ENCODE results near the gene CRISPLD2.
"Not testable (repeated sequence)": the region's sequence is repeated elsewhere in the genome, so short reads cannot be mapped to it uniquely, and the experiment has no call there.

The CRISPLD2 gene

GRCh38 chr16:84839956-84840355 lies 20.2 kb downstream of the CRISPLD2 start:
- no peak for DNase-seq (ENCODE audit: low read depth)

DNA sequence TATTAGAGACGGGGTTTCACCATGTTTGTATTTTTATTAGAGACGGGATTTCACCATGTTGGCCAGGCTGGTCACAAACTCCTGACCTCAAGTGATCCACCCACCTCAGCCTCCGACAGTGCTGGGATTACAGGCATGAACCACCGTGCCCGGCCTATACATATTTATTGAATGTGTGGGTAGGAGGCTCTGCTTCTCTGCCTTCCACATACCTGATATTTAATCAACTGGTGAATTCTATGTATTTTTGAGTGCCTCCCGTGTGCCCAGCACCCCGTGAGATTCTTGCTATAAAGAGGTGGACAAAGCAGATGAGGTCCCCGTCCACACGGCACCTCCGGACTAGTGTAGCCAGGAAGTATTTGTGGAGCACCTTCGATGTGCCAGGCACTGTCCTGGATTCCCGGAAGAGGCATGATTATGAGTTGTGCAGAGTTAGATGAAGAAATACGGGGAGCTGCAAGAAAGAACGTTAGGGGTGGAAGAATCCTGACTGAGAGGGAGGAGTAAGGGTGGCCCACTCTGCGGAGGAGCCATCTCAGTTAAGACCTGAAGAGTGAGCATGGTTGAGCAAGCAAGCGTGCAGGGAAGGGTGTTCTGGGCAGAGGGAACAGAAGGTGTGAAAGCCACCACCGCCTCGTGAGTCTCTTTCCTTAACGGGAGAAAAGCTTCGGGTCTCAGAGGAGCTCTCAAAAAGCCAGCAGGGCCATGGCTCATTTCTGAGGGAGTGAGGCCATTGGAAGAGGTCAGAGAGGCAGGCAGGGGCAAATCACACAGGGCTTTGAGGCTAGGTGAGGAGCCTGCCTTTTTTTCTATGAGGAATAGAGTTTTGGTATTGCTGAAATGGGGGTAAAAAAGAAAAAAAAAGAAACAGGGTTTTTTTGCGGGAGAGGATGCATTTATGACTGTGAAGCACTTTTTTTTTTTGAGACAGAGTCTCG lies 21.2 kb downstream of the CRISPLD2 start:
- DNase-seq (ENCODE audit: low read depth): no peak

- DNase-seq (ENCODE audit: low read depth): no peak
These were observed 22.1 kb downstream of the CRISPLD2 start for GRCh38 chr16:84841787-84842300.

GRCh38 chr16:84842516-84843148 lies 22.8 kb downstream of the CRISPLD2 start:
- DNase-seq (ENCODE audit: low read depth): no peak

GRCh38 chr16:84843149-84844048 lies 23.6 kb downstream of the CRISPLD2 start:
- no peak for DNase-seq (ENCODE audit: low read depth)

DNA sequence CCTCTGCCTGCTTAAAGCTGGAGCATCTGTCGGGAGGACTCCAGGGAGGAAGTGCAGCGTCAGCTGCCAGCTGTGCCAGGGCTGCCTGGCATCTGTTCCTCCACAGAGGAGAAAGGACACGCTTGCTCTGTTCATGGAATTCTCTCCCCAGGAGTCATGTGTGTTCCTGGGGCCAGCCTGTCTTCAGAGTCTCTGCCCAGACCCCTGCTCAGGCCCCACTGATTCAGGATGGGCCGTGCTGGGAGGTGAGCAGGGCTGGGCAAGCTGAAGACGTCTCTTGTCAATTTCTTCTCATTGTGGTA lies 24.2 kb downstream of the CRISPLD2 start:
- DNase-seq (ENCODE audit: low read depth): no peak

GRCh38 chr16:84844559-84845495 lies 25.0 kb downstream of the CRISPLD2 start:
- DNase-seq (ENCODE audit: low read depth): no peak

GRCh38 chr16:84845496-84846002 lies 25.8 kb downstream of the CRISPLD2 start:
- DNase-seq (ENCODE audit: low read depth): no peak

DNA sequence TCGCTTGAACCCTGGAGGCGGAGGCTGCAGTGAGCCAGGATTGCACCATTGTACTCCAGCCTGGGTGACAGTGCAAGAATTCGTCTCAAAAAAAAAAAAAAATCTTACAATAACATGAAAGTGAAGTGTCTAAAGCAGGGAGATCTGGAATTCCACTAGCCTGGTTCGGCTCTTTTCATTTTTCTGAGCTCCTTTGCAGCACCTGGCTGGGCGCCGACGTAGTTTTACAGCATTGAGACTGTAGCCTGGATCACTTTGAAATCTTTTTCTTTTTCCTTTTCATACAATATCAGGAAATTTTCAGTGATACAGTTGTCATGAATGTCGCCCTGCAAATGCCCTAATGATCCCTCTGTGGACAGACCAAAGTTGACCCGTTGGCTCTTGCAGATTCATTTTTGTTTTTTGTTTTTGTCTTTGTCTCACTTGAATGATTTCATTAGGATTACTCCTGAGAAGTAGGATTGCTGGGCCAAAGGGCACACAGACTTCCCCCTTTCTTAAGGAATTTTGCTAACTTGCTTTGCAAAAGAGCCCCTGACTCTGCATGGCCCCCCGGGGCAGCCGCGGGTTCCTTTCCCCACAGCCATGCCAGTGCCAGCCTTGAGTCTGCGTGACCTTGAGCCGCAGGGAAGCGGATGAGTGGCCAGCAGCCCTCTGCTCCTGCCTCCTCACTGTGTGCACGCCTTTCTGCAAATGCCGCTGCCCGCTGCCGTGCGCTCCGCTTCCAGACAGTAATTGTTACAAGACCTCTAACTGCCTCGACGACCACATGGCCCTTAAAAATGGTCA lies 28.0 kb downstream of the CRISPLD2 start:
- DNase-seq (ENCODE audit: low read depth): no peak

- DNase-seq (ENCODE audit: low read depth): no peak
These were observed 29.3 kb downstream of the CRISPLD2 start for GRCh38 chr16:84848986-84849634.

GRCh38 chr16:84849751-84850150 lies 30.0 kb downstream of the CRISPLD2 start:
- no peak for DNase-seq (ENCODE audit: low read depth)

DNA sequence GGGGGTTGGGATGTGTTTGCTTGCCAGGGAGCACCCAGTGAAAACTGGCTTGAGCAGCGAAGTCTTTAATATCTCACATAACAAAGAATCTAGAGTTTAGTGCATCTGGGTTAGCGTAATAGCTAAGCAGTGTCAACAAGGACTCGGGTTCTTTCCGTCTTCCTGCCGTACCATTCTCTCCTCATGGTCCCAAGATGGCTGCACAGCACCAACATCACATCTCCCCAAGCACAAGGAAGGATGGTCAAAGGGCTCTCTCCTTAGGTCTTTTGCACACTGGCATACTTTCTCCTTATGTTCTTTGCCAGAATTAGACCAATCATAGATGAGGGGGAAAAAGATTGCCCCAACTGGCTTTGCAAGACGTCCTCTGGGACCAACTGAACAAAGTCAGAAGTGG lies 30.9 kb downstream of the CRISPLD2 start:
- DNase-seq (ENCODE audit: low read depth): no peak

DNA sequence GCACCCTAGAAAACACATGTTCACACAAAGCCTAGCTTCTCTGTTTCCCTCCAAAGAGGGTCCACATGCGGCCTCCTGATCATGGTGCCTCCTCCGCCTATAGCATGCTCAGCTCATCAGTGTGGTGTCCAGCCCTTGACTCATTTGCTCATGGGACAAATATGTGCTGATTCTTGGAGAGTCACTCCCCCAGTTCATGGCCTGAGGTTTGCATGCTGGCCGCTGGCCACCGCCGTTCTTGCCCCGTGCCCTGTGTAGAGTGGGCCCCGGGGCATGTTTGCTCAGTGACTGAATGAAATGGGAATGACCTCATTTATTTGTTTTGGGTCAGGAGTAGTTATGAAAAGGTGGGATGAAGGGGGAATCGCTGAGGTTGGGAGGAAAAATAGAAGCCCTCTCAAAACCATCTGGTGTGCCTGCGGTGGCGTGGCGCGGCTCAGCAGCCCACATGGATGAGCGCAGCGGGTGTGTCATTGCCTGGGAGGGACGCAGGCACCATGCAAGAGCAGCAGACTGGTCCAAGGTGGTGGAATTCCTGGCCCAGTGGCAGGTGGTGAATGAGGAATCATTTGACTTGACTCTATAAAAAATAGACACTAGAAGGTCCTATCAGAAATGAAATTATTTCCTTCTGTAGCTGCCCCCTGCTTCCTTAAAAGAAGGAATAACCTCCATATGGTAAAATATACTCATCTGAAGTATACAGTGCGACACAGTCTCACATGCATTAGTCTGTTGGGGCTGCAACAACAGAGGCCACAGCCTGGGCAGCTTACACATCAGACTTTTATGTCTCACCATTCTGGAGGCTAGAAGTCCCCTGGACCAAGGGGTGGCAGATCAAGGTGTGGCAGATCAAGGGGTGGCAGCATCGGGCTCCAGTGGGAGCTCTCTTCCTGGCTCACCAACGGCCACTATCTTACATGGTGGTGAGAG lies 31.7 kb downstream of the CRISPLD2 start:
- no peak for DNase-seq (ENCODE audit: low read depth)

DNA sequence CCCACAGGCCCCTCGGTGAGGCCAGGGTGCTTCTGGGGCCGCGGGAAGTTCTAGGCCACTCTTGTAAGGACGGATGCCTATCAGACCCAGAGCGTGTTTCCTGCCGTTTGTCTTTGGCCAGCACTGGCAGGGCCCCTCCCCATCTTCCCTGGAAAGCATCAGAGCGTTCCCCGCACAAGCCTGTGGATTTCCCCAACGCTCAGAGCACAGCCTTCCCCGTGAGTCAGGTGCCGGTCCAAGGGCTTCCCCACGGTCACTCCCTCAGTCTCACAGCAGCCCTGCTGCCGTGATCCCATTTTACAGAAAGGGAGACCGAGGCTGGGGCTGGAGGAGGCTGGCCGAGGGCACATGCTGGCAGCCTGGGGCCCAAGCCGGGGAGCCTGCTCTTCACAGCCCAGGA lies 33.7 kb downstream of the CRISPLD2 start:
- no peak for DNase-seq (ENCODE audit: low read depth)

DNA sequence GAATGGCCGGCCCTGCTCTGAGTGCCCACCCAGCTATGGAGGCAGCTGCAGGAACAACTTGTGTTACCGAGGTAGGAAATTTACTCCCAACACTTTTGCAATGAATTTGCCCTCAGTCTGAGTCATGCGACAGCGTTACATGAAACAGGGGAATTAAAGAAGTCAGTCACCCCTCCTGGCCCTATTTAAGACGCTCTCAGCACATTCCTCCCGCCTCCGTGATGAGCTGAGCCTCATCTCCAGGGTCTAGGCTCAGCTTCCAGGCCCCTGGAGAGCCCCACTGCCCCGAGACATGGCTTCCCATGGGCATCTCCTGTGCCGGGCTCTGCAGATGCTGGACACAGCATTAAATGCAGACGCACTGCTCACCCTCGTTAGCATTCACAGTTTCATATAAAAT lies 35.0 kb downstream of the CRISPLD2 start:
- DNase-seq (ENCODE audit: low read depth): no peak

DNA sequence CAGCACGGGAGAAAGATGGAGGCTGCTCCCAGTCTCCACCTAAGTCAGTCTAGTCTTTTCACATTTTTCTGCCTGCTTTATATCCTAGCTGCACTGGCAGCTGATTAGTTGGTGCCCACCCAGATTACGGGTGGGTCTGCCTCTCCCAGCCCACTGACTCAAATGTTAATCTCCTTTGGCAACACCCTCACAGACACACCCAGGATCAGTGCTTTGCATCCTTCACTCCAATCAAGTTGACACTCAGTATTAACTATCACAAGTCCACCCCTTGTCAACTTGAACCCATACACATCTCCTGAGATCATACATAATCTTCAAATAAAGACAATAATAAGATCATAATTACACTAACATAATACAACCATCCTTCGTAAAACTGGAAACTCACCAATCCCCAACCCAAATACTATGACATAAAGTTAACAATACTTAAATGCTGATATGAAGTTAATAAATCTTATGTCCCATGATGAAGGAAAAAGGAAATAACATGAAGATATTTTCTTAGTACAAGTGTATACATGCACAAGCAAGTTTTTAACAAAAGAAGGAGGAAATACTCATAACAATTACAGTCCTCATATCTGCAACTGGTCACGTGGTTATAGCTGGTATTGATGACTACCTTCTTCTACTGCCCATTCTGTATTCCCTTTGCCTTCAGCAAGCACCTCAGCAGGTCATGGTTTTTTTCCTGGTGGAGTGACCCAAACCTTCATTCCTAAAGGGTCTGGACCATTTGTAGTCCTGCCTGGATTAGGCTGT lies 35.8 kb downstream of the CRISPLD2 start:
- DNase-seq (ENCODE audit: low read depth): not testable (repeated sequence)

DNA sequence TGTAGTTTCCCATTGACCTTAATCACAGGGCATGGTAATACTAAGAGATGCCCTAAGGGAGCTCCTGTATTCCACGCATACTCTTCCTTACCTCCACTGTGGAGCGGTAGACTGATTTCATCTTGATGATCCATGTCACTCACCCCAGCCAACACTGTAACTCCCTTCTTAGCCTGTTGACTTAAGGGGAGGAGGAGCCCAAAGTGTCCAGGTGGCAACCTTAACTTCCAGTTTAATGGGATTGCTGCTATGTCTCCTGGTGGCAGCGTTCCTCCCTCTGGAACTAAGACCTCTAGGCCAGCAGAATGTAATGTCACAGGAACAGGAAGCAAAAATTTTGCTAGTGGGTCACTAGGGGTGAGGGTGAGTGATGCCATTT lies 36.4 kb downstream of the CRISPLD2 start:
- not testable (repeated sequence) for DNase-seq (ENCODE audit: low read depth)

DNA sequence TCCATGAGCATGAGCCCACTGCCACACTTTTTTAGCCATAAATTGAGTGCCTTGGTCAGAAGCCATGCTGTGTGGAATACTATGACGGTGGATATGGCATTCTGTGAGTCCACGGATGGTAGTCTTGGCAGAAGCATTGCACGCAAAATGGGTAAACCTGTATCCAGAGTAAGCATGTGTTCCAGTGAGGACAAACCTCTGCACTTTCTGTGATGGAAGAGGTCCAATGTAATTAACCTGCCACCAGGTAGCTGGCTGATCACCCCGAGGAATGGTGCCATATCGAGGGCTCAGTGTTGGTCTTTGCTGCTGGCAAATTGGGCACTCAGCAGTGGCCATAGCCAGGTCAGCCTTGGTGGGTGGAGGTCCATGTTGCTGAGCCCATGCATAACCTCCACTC lies 37.0 kb downstream of the CRISPLD2 start:
- DNase-seq (ENCODE audit: low read depth): not testable (repeated sequence)

Data from GM04503 (cell line).